Right hindlimb (tissue), 1 donor: ENCODE data around the gene IFIT2.

Experiments
- DNase-seq: peaks from one replicate; pipeline ENCODE4 v3.0.0-alpha.2; 2018

The IFIT2 gene

DNA sequence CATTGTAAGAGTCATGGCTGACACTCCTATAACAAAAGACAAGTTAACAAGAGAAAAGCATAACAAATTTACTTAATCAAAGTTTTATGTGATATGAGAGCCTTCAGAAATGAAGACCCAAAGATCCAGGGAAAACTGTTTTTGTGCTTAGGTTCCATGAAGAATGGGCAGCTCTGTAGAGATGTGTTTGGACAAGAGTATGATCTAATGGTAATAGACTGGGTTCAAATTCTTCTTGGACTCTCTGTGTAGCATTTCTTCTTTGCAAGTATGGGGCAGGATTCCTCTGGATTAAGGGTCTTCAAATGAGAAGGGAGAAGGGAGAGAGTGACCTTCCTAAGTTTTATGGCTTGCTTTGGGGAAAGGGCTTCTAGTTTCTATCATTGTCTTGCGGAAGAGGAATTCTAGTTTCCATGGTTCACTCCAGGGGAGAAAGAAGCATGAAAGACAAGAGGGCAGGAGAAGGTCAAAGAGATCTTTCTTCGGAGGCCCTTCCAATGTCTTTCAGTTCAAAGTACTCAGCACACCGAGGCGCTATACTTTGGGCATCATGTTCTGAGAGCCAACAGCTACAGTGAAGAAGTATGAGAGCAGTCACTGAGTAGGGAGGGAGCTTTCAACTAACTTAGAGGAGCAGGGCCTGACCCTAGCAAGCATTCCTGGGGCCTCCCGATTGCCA, 41.4 kb downstream of the IFIT2 start:
- no peak for DNase-seq

GRCh38 chr10:89344156-89344555, 42.3 kb downstream of the IFIT2 start:
- DNase-seq: no peak

DNA sequence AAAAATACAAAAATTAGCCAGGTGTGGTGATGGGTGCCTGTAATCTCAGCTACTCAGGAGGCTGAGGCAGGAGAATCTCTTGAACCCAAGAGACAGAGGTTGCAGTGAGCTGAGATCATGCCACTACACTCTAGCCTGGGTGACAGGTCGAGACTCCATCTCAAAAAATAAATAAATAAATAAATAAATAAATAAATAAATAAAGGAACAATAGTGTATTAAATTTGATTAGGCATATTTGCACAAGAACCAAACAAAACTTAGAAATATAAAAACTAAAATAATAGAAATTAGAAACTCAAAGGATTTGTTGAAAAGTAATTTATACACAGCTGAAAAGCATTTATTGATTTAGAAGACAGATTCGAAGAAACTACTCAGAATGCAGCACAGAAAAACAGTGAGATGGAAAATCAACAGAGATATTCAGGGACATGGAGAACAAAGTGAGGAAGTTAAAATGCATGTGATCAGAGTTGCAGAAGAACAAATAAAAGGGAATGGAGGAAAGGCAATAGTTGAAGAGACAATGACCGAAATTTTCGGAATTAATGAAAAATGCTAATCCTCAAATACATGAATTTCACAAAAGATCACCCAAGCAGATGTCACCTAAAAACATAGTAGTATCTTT, 43.6 kb downstream of the IFIT2 start:
- no peak for DNase-seq

GRCh38 chr10:89346405-89347254, 44.8 kb downstream of the IFIT2 start:
- no peak for DNase-seq

DNA sequence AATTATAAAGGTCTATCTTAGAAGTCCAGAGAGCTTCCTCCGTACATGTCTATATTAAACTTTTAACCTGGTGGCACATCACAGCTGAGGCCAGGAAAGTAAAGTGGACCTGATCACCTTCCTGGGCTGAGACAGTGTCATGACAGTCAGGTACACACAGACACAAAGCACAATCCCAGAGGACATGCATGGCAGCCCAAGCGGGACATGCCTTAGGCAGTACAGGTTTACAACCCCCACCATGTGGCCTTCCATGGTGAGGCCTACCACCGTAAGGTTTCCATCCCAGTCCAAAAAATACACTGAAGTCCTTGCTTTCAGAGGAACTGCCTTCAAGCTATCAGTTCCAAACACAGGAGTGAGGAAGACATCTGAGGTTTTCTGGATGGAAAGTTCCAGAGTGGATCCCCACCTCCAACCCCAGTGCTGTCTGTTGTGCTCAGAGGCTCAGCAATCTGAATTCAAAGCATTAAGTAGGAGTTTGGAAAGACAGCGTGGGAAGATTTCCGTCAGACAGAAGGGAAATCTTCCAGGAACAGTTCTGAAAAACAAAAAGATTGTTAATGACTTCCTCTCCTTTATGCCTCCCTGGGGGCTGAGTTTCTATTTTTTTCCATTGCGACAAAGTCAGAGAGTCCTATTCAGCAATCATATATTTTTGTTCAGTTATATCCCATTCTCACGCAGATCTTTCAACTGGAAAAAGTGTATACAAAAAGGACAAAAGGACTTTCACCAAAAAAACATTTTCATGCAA, 46.0 kb downstream of the IFIT2 start:
- peak; percentile 47 for DNase-seq

- no peak for DNase-seq
Measured at GRCh38 chr10:89348481-89348880, 46.6 kb downstream of the IFIT2 start.

DNA sequence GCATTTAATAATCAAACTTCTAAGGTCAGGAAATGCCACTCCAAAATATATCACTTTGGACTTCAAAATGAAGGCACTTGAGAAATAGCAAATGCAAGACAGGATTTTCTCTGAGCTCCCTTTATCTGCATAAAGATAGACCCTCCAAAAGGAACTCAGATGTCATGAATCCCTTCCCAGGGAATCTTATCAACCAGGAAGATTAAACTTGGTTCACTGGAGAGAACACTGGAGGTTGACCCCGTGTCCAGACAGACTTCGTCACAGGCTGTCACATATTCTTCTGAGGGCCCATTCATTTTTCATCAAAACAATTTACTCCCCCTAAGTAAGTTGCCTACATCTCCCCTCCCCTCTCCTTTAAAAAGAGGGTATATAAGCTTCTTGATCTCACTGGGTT, 47.1 kb downstream of the IFIT2 start:
- DNase-seq: no peak

DNA sequence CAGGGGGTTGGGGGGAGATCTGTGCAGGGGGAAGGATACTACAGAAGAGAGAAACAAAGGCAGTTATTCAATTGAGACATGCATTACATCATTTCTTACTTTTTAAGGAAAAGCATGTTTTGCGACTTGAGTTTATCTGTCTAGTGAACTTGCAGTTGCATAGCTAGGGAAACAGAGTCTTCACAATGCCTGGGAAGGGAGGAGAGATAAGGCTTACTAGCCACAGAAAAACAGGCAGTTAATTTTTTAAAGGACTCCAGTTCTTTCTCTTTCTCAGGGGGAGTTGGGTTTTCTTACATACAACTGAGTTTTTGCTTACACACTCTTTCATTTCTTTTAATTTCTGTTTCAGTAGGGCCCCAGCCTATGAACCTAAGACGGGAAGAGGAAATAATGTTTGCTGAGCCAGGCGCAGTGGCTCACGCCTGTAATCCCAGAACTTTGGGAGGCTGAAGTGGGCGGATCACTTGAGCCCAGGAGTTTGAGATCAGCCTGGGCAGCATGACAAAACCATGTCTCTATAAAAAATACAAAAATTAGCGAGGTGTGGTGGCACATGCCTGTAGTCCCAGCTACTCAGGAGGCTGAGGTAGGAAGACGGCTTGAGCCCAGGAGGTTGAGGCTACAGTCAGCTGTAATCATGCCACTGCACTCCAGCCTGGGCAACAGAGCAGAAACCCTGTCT, 48.9 kb downstream of the IFIT2 start:
- peak; percentile 44 for DNase-seq

DNA sequence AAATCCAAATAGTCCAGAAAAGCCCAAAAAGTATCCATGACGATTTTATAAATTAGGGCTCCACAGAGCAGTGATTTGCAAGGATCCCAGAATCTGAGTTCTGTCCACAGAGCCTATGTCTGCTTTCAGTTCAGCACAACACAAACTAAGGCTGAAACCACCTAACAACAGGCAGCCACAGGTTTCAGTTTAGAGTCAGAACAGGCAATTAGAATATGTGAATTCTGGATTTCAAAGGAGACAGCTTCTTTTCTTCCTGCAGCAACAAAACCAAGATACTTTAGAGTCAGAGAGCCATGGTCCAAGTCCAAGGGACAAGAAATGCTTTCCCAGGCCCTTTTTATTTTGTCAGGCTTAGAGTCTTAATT, 49.5 kb downstream of the IFIT2 start:
- no peak for DNase-seq

DNA sequence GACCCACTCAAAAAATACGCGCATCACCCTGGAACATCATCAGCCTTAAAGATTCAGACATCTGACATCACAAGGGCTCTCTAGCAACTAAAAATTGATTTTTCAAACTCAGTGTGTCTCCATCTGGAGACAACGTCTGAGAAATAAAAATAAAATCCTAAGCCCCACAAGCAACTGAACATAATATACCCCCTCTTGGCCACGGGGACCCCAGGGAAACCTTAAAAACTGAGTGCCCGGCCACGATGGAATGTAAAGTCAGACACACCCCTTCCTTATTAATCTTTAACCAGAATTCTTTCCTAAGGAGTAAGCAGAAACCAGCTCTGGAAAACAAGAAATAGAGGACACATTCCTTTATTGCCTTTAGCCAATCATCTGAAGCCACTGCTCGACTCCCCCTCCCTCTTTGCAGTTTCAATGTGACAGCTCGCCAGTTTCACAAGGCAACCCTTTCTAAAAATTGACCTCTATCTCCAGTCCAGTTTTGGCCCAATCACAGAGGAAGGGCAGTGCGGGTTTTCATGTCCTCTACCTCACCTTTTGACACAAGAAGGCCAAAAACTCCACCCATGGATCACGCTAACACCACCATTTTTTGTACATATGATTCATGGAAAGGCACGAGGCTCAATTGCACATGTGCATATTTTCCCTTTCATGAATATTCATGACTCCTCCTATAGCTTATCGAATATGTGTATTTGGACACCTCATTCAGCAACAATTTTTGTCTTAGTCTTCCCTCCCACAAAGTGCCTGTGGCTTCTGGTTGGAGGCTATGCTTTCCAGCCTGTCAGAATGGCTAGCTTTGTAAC, 50.1 kb downstream of the IFIT2 start:
- DNase-seq: peak; percentile 57

GRCh38 chr10:89352802-89353201, 51.0 kb downstream of the IFIT2 start:
- no peak for DNase-seq

DNA sequence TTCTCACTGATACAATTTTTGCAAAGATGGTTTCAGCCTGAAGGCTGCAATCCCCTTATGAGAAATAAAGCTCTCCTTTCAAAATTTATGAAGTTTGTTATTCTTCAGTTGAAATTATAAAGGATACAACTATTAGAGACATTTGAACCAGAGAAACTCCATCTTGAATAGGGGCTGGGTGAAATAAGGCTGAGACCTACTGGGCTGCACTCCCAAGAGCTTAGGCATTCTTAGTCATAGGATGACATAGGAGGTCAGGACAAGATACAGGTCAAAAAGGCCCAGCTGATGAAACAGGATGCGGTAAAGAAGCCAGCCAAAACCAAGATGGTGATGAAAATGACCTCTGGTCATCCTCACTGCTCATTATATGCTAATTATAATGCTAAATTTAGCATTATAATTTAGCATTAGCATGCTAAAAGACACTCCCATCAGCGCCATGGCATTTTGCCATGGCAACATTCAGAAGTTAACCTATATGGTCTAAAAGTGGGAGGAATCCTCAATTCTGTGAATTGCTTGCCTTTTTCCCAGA, 53.6 kb downstream of the IFIT2 start:
- peak; percentile 34 for DNase-seq

- DNase-seq: no peak
Measured at GRCh38 chr10:89357096-89357495, 55.2 kb downstream of the IFIT2 start.

DNA sequence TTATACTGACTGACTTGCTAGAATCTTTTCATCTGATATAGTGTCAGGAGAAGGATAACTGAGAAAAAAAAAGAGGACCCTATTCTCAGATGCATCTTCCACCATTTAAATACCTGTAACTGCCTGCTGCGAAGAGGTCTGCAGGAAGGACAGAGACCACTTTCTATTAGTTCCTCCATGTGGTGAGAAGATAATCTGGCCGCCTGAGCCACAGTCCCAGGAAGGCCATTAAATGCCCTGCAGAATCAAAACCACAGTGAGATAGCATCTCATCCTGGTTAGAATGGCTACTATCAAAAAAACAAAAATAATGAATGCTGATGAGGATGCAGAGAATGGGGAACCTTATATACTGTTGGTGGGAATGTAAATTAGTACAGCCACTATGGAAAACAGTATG, 56.1 kb downstream of the IFIT2 start:
- no peak for DNase-seq
